ENCODE measurements around the gene LPP.
"Not testable (repeated sequence)": the region's sequence is repeated elsewhere in the genome, so short reads cannot be mapped to it uniquely, and the experiment has no call there.

The LPP gene

DNA sequence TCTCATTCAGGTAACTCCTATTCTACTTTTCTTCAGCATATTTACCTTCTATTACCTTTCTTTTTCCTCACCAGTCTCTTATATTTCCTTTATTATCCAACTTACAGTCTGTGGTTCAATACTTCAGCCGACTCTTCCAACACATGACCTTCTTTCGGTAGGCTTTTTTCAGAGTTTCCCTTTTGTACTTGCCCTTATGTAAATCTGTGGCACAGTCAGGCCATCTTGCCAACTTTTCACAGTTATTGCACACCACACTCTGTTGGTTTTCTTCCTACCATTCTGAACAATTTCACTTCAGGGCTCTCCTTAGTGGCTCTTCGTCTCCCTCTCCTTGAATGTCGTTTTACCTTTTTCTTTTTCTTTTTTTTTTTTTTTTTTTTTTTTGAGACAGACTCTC is 427.8 kb downstream of the LPP start:
- no peak for DNase-seq (ENCODE audit: low read depth, low spot score)

DNA sequence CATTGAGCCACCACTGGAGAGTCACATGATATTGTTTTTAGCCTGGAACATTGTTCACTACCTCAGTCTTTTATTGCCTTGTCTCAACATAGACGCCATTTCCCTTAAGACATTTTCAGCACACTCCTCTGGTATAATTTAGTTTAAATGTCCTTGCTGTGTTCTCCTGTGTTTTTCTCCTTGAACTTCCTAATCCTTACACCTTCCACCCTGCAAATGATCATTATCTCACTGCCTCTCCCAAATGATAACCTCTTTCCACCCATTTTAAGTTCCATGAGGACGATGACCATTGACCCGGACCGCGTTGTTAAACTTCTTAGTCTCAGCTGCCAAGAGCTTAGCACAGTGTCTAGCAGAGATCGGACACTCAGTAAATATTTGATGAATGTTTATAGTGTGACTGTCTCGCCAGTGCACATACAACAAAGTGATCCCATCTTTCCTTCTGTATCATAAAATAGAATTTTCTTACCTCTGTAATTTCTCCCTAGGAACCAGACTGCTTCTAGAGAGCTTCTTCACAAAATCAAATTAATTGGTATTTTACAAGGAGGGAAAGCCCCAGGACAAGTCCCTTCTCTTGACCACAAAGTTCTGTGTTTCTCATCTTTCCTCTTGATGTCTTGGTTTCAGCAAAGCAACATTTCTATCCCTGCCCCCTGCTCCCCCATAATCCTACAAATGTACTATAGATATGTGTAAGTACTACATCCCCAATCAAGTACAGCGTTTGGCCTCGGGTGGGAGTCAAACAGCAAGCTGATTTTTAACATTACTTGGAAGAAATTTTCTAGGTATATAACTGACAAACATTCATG is 429.6 kb downstream of the LPP start:
- no peak for DNase-seq (ENCODE audit: low read depth, low spot score)

- no peak for DNase-seq (ENCODE audit: low read depth, low spot score)
Measured at GRCh38 chr3:188584162-188584529, 430.2 kb downstream of the LPP start.

- no peak for DNase-seq (ENCODE audit: low read depth, low spot score)
Measured at GRCh38 chr3:188584958-188585689, 431.2 kb downstream of the LPP start.

GRCh38 chr3:188589071-188589470 is 435.1 kb downstream of the LPP start:
- no peak for DNase-seq (ENCODE audit: low read depth, low spot score)

DNA sequence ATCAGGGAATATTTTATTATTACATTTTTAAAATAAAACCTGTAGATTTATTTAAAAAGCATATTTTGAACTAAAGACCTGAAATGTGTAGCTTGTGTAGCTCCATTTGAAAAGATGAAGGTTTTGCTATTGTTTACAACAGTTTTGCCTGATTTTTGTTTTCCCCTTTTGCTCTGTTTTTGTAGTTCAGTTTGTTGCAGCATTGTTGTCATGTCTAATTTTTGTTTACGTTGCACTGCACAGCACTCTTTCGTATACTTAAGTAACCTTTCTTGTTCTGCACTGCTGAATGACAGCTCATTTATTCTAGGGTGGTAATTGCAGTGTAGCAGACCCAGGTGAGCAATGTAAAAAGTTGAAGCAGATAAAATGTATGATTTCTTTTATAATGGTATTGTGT is 435.8 kb downstream of the LPP start:
- no peak for DNase-seq (ENCODE audit: low read depth, low spot score)

GRCh38 chr3:188590557-188590956 is 436.6 kb downstream of the LPP start:
- DNase-seq (ENCODE audit: low read depth, low spot score) = no peak

GRCh38 chr3:188594139-188594538 is 440.2 kb downstream of the LPP start:
- no peak for DNase-seq (ENCODE audit: low read depth, low spot score)

DNA sequence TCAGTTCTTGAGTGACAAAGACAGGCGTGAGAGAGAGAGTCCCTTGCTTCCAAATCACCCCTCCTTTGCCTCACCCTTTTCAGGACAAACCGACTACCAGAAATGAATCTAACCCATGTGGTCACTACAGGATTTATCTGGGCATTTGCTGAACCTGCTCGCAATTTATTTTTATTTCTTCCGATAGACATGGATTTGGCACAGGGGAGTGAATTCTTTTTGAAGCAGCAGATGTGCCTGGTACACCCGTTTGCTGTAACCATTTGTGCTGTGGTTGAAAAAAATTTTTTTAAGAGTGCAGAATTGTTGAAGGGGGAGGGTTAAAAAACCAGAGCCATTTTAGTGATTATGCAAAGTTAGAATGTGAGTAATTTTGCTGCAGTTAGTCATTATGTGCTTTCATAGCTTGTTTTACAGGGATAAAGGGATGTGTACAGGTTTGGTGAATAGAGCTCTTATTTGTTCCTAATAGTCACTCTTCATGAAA is 442.0 kb downstream of the LPP start:
- no peak for DNase-seq (ENCODE audit: low read depth, low spot score)

DNA sequence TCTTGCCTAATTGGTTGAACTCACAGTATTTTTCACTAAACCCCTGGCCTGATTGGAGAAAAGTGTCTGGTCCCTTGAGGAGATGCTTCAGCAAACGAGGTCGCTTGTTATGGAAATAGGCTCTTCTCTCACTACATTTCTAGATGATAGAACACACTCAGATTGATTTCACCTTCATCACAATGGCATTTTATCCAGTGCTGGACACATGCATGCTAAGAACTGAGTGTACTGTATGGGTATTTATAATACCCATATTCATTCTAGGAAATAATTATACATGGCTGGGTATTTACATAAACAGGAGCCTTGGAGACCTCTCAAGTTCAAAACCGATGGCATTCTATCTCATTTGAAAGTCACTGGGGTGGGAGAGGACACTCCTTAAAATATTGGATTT is 444.9 kb downstream of the LPP start:
- no peak for DNase-seq (ENCODE audit: low read depth, low spot score)

- no peak for DNase-seq (ENCODE audit: low read depth, low spot score)
Measured at GRCh38 chr3:188602111-188602510, 448.2 kb downstream of the LPP start.

- DNase-seq (ENCODE audit: low read depth, low spot score) = no peak
Measured at GRCh38 chr3:188602620-188603019, 448.7 kb downstream of the LPP start.

GRCh38 chr3:188604651-188605050 is 450.7 kb downstream of the LPP start:
- no peak for DNase-seq (ENCODE audit: low read depth, low spot score)

DNA sequence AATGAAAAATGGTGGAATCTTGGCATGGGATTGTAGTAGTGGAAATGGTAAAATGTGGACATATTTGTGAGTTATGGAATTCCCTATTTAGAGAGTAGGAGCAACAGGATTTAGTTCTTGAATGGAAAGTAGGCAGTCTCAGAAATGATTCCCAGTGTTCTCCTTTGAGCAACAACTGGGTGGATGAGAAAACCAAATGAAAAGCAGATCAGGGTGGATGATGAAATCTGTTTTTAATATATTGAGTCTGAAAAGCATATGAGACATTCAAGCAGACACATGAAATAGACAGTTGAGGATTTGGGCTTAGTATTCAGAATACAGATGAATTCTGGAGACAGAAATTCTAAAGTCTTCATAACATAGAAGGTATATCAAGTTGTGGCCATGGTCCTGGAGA is 451.3 kb downstream of the LPP start:
- DNase-seq (ENCODE audit: low read depth, low spot score) = no peak

GRCh38 chr3:188605905-188606304 is 451.9 kb downstream of the LPP start:
- DNase-seq (ENCODE audit: low read depth, low spot score) = no peak

GRCh38 chr3:188607805-188608315 is 453.9 kb downstream of the LPP start:
- no peak for DNase-seq (ENCODE audit: low read depth, low spot score)

DNA sequence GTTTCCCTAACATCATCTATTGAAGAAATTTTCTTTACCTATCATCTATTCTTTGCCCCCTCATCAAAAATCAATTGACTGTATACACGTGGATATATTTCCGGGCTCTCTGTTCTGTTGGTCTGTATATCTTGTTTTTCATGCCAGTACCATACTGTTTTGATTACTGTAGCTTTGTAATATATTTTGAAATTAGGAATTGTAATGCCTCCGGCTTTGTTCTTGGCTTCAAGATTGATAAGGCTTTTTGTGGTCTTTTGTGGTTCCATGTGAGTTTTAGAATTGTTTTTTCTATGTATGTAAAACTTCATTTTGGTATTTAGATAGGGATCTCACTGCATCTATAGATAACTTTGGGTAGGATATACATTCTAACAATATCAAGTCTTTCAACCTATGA is 454.4 kb downstream of the LPP start:
- DNase-seq (ENCODE audit: low read depth, low spot score) = no peak

GRCh38 chr3:188613721-188614120 is 459.8 kb downstream of the LPP start:
- DNase-seq (ENCODE audit: low read depth, low spot score) = not testable (repeated sequence)

GRCh38 chr3:188617270-188617669 is 463.3 kb downstream of the LPP start:
- no peak for DNase-seq (ENCODE audit: low read depth, low spot score)

DNA sequence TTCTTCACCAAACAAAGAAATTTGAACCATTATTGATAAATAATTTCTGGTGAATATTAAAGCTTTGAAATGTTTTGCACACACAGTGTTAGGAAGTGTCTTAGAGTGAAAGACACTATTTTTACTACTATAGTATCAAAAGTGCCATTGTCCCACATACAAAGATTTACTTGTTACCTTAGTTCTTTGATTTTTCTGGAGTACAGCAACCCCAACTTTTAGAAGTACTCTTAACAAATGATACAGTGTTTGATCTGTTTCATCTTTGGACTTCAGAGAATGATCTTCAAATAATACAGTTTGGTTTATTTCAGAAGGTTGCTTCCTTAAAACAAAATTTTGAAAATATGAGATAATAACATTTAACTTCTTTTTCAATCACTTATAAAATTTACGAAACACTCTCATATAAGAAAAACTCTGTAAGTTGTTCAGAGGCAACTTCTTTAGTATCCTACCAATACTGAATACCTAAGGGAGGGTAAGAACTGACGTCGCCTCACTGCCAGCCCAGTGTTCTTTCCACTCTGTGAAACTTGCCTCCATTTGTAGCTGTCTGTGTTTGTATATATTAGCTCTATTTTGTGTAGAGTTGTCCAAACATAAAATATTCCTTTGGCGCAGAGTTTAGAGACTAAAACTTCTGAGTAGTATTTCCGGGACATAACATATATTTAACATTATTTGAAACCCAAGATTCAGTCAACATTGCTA is 464.2 kb downstream of the LPP start:
- no peak for DNase-seq (ENCODE audit: low read depth, low spot score)

GRCh38 chr3:188620752-188621151 is 466.8 kb downstream of the LPP start:
- no peak for DNase-seq (ENCODE audit: low read depth, low spot score)

- DNase-seq (ENCODE audit: low read depth, low spot score) = no peak
Measured at GRCh38 chr3:188624384-188624783, 470.4 kb downstream of the LPP start.

All from activated naive CD8-positive, alpha-beta T cell treated with anti-CD3 and anti-CD28 coated beads, Interleukin-2, amount 50 U/mL, for 16 hours (primary cell).